Articular chondrocyte of knee joint (primary cell): ENCODE measurements around the gene CSKMT. TPM values are rescaled to one million over a fixed set of nuclear protein-coding genes. Genes with fewer than 3 reads are reported as not detected.

Source experiments
- small RNA-seq: library from RNA; depleted of rRNA; stranded (forward); fragments of <200 nt; gene quantifications from one replicate; pipeline ENCODE3, GENCODE V24; 2012
- total RNA-seq: library from RNA; depleted of rRNA; stranded (reverse); fragments of >200 nt; gene quantifications from 2 replicates; pipeline ENCODE4 v1.2.3, GENCODE V29; 2012

CSKMT gene, protein sequence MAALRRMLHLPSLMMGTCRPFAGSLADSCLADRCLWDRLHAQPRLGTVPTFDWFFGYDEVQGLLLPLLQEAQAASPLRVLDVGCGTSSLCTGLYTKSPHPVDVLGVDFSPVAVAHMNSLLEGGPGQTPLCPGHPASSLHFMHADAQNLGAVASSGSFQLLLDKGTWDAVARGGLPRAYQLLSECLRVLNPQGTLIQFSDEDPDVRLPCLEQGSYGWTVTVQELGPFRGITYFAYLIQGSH
- 5.7 and 8.2 TPM in 2 replicates for total RNA-seq

DNA sequence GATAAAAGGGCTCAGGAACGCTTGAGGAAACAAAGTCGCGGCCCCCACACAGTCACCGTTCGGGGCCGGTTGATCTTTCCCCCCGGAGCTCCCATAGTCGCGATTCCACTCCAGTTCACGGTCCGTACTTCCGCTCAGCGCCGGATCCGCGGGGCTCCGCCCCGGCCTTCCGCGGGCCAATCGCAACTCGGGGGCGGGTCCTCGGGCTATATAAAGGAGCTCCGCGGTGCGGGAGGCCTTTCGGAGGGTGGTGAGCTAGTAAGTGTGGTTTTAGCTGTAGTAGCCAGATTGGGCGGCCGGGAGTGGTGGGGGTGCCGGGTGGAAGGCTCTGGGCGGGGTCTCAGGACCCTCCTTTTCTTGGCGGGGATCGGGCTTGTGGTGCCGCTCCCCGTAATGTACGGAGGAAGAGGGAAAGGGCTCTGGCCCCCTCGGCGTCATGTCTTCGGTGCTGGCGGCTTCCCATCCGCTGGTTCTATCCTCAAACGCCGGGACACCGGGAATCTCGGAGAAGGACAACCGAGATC lies at the start of gene CSKMT, which contains the start of gene C11orf98:
Gene CSKMT (plus strand): TSS at position 238 of the 524 bp plus-strand sequence. CDS start 568 bp downstream, outside the sequence.
Gene C11orf98 (minus strand): TSS at position 136 of the 524 bp plus-strand sequence. CDS start 41 bp downstream, at position 95.

DNA sequence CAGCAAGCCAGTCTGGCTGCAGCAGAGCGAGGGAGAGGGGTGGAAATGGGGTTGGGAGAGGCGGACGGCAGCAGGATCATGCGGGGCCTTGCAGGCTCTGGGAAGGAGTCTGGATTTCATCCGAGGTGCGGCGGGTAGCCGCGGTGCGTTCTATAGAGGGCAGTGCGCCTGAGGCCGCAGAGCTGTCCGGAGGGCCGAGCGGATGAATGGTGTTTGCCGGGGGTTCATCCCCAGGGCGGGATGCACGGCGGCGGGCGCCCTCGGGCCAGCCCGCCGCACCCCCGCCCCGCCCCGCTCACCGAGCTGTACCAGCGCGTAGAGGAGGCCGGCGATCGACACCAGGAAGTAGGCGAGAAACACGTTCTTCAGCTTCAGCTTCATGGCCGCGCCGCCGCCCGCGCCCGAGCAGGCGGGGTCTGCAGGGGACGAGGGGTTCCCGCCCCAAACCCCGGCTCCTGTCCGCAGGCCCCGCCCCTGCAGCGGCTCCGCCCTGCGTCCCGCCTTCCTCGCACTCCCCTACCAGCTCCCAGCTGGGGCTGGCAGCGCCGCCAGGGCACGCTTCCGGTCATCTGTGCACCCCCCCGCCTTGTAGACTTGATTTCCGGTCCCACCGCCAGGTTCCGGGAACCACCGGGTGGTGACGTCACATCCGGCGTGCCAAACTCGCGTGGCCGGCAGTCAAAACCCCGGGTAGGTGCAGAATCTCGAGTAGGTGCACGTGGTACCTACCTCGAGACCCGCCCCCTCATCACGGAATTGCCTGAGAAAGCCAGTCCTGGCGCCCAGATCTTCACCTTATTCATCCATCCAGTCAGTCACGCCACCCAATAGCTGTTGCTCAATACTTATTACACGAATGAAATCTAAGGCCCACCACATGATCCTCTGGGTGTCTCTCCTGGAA lies 43.3 kb upstream of the CSKMT start, which contains the start of gene B3GAT3:
Gene B3GAT3 (minus strand): TSS at position 420 of the 904 bp plus-strand sequence. CDS start 39 bp downstream, at position 381.

DNA sequence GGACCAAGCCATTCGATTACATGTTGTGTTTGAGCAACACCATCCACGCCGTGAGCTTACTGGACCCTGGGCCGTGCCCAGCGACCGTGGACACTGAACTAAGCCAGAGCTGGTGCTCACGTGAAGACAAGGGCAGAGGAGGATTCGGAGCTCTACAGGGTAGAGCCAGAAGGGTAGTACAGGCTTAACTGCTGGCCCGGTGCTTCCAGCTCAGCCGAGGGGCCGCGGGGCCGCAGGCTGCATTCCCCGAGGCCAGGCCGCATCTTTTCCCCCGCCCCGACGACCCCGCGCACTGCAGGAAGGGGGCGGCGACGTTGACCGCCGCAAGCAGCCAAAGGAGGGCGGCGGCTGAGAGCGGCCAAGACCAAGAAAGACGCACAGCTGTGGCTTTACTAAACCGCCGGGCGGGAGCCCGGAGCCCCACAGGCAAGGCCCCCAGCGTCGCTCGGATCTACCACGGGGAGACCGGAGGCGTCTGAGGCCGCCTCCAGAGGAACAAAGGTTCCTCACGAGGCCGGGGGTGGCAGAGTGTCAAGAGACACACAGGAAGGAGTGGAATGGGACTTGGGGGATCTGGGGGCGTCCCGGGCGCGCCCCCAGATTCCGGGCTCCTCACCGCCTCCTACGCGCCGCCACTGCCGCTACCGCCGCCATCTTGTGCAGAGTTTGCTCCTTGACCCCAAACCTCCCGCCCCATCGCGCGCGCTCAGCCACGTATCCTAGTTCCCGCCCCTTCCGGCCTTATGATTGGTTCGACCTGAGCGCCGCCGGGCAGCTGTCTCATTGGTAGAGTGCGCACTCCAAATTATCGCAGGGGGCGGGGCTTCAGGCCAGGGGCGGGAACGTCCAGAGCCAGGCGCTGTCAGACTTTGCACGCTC lies 18.9 kb upstream of the CSKMT start, which contains the start of gene GANAB:
Gene GANAB (minus strand): TSS at position 668 of the 879 bp plus-strand sequence. CDS start 14 bp downstream, at position 654.

DNA sequence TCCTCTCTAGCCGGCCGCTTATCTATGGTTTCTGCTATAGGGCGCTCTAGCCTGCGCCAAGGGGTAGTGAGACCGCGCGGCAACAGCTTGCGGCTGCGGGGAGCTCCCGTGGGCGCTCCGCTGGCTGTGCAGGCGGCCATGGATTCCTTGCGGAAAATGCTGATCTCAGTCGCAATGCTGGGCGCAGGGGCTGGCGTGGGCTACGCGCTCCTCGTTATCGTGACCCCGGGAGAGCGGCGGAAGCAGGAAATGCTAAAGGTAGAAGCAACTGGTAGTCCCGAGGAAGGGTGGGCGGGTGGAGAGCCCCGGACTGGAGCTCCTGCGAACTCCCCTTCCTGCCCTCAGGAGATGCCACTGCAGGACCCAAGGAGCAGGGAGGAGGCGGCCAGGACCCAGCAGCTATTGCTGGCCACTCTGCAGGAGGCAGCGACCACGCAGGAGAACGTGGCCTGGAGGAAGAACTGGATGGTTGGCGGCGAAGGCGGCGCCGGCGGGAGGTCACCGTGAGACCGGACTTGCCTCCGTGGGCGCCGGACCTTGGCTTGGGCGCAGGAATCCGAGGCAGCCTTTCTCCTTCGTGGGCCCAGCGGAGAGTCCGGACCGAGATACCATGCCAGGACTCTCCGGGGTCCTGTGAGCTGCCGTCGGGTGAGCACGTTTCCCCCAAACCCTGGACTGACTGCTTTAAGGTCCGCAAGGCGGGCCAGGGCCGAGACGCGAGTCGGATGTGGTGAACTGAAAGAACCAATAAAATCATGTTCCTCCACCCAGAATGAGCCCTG lies 6.7 kb downstream of the CSKMT start, which contains the start of the genes LBHD1 and UQCC3:
Gene LBHD1 (minus strand): TSS at position 660 of the 782 bp plus-strand sequence. CDS start 2,236 bp downstream, outside the sequence.
Gene UQCC3 (plus strand): TSS at position 66 of the 782 bp plus-strand sequence. CDS start 73 bp downstream, at position 139.

DNA sequence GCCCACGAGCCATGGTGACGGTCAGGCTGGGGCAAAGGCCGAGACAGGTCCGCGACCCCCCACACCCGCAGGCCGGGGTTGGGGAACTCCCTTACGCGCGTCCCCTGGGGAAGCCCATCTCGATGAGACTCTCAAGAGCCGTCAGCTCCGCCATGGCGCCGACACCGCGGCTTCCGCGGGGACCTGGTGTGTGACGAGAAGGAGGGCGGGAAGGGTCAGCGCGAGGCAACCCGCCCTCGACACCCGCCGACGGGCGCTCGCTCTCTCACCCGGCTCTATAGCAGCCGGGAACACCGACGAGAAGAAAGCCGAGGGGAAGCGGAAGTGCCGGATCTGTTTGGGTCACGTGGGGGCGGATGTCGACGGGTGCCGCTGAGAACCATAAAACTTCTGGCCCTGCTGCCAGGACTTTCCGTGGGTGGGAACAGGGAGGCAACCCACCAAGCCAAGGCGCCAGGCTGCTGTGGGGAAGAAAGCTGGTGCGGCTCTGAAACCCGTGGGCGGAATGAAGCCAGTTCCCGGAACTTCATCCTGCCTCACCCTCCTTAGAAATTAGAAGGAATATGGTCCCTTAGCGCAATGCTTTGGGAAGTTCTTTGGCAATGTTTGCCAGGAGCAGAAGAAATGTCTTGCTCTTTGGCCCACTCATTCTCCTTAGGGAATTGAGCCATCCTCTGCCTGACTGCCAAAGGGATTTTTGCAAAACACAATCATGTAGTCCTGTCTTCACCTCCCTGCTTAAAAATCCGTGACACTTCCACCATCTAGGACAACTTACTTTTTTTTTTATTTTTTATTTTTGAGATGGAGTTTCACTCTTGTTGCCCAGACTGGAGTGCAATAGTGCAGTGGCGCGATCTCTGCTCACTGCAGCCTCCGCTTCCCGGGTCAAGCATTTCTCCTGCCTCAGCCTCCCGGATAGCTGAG lies 13.9 kb downstream of the CSKMT start, which contains the start of gene UBXN1:
Gene UBXN1 (minus strand): TSS at position 304 of the 927 bp plus-strand sequence. CDS start 150 bp downstream, at position 154.

DNA sequence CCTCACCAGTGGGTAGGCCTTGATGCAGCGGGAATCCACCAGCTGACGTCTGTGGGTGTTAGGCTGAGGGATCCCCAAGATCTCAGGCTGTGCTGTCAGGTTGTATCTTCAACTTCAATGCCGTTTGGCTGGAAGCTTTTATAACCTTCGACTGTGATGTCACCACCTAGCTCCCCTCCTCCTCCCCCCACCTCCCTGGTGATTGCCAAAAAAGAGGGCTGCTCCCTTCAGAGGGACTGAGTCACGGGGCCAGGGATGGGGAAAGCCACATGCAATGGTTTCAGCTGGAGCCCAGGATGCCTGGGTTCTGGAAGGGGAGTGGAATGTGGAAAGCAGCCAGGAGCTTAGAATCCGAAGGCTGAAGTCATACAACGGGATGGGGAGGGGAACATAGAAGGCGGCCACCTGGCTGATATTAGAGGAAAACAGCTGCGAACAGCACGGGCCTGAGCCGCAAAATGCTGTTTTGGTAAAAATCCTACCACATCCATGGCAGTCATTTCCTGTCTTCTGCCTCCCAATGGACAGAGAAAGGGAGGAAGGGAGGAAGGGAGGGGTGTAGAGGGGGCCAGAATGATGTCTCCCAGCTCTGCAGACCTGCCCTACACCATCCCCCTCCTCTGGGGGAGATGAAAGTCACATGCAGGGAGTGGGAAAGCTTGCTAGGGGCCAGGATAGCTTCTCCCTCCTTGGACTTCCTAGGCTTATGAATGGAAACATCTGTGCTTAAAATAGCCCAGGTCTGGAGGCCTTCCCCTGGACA lies 24.5 kb downstream of the CSKMT start, which contains the start of gene LRRN4CL:
Gene LRRN4CL (minus strand): TSS at position 110 of the 763 bp plus-strand sequence. CDS start 1,022 bp downstream, outside the sequence.

DNA sequence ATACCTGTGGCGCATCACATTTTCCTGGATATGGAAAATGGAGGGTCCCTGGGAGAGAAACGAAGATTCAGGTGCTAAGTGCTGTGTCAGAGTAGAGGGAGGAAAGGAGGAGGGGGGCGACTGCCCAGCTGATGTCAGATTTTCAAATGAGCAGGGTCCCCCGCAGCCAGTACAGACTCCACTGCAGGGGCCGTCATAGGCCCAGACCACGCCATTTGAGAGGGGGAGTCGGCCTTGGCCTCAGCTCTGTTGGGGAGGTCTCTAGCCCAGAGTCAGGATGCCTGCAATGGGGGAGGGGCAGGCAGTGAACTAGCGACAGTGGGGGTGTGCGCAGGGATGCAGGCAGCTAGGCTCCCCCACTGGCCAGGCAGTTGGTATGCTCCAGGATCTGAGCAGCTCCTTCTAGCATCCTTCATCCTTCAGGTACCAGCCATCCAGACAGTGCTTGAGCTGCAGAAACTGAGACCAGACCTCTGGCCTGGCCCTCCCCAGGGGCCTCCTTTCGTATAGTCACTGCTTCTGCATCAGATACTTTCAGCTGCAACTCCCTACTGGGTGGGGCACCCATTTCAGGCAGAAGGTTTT lies 42.3 kb downstream of the CSKMT start, which contains the start of the genes BSCL2 and GNG3:
Gene BSCL2 (minus strand): TSS at position 148 of the 585 bp plus-strand sequence. CDS start 229 bp downstream, outside the sequence.
Gene GNG3 (plus strand): TSS at position 400 of the 585 bp plus-strand sequence. CDS start 620 bp downstream, outside the sequence.

Small RNA genes lying within 50 kb of the gene (small RNA-seq; reads per million reads assigned to genes)
- gene SNORA57 = not detected

Other genes with a start within 250 kb of the CSKMT start
- not detected in 2 replicates for gene SCGB1A1, start 246.3 kb upstream of the CSKMT start, total RNA-seq
- gene AHNAK, start 118.5 kb upstream of the CSKMT start, total RNA-seq = 983 and 1,139 TPM in 2 replicates
- gene EEF1G, start 91.4 kb upstream of the CSKMT start, total RNA-seq = 1,360 and 1,368 TPM in 2 replicates
- 6.8 TPM in 2 replicates for gene TUT1, start 73.8 kb upstream of the CSKMT start, total RNA-seq
- 95.1 and 110 TPM in 2 replicates for gene MTA2, start 63.4 kb upstream of the CSKMT start, total RNA-seq
- 30.4 and 34.6 TPM in 2 replicates for gene EML3, start 52.5 kb upstream of the CSKMT start, total RNA-seq
- gene ROM1, start 52.1 kb upstream of the CSKMT start, total RNA-seq = 9.3 and 10.6 TPM in 2 replicates
- 12.3 and 14.1 TPM in 2 replicates for gene B3GAT3, start 43.3 kb upstream of the CSKMT start, total RNA-seq
- 251 and 282 TPM in 2 replicates for gene GANAB, start 18.7 kb upstream of the CSKMT start, total RNA-seq
- gene INTS5, start 12.0 kb upstream of the CSKMT start, total RNA-seq = 19.9 and 20.5 TPM in 2 replicates
- gene C11orf98, start 102 bp upstream of the CSKMT start, total RNA-seq = 26.1 TPM in 2 replicates
- gene UQCC3, start 6.4 kb downstream of the CSKMT start, total RNA-seq = 4.2 and 4.8 TPM in 2 replicates
- 4.0 and 6.1 TPM in 2 replicates for gene LBHD1, start 7.0 kb downstream of the CSKMT start, total RNA-seq
- 102 and 103 TPM in 2 replicates for gene UBXN1, start 13.8 kb downstream of the CSKMT start, total RNA-seq
- gene LRRN4CL, start 24.2 kb downstream of the CSKMT start, total RNA-seq = 20.1 and 20.6 TPM in 2 replicates
- gene BSCL2, start 42.1 kb downstream of the CSKMT start, total RNA-seq = 52.7 and 54.8 TPM in 2 replicates
- gene GNG3, start 42.4 kb downstream of the CSKMT start, total RNA-seq = not detected in 2 replicates
- gene HNRNPUL2, start 62.1 kb downstream of the CSKMT start, total RNA-seq = 14.2 and 15.3 TPM in 2 replicates
- 34.2 and 37.4 TPM in 2 replicates for gene TTC9C, start 63.2 kb downstream of the CSKMT start, total RNA-seq
- gene ZBTB3, start 88.8 kb downstream of the CSKMT start, total RNA-seq = 12.7 and 13.5 TPM in 2 replicates
- gene POLR2G, start 96.3 kb downstream of the CSKMT start, total RNA-seq = 62.4 and 64.4 TPM in 2 replicates
- gene TAF6L, start 106.1 kb downstream of the CSKMT start, total RNA-seq = 10.8 and 13.7 TPM in 2 replicates
- gene TMEM179B, start 122.1 kb downstream of the CSKMT start, total RNA-seq = 33.9 and 41.3 TPM in 2 replicates
- 9.4 and 10.1 TPM in 2 replicates for gene TMEM223, start 126.7 kb downstream of the CSKMT start, total RNA-seq
- gene NXF1, start 140.1 kb downstream of the CSKMT start, total RNA-seq = 35.2 and 35.7 TPM in 2 replicates
- gene STX5, start 166.7 kb downstream of the CSKMT start, total RNA-seq = 35.0 and 37.1 TPM in 2 replicates
- not detected in 2 replicates for gene TEX54, start 167.5 kb downstream of the CSKMT start, total RNA-seq
- 23.8 and 26.1 TPM in 2 replicates for gene WDR74, start 174.3 kb downstream of the CSKMT start, total RNA-seq
- 198 and 208 TPM in 2 replicates for gene SLC3A2, start 215.6 kb downstream of the CSKMT start, total RNA-seq